Germinal center (tissue), 1 donor: ENCODE results near the gene QARS1.

Source experiments
- DNase-seq: peaks from one replicate; pipeline ENCODE4 v3.0.0; 2012; ENCODE audit warnings: mixed read lengths, low spot score

QARS1 gene

GRCh38 chr3:49104427-49105291 lies at the start of gene QARS1:
Gene QARS1 (minus strand): TSS chr3:49104757. CDS start chr3:49104733, 24 bp downstream.
- peak; percentile 97 for DNase-seq

- DNase-seq: no peak
These were observed 48.9 kb upstream of the QARS1 start for GRCh38 chr3:49153349-49153912.

DNA sequence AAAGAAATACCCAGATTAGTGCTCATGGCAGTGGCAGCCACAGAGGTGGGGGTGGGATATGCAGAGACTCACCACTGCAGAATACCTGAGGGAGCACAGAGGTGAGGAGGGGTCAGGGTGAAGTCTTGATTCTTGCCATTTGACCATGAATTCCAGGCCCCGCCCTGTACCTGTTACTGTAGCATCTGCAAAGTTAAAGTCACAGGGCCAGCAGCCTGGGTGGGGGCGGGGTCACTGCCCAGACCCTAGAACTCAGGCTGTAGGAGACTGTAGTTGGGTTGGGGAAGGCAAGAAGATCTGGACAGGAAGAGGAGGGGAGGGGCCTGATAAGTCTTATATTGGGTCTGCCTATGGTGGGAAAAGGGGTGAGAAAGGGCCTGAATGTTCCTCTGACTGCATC lies 47.1 kb upstream of the QARS1 start:
- DNase-seq: no peak

- DNase-seq: no peak
These were observed 43.6 kb upstream of the QARS1 start for GRCh38 chr3:49148159-49148558.

DNA sequence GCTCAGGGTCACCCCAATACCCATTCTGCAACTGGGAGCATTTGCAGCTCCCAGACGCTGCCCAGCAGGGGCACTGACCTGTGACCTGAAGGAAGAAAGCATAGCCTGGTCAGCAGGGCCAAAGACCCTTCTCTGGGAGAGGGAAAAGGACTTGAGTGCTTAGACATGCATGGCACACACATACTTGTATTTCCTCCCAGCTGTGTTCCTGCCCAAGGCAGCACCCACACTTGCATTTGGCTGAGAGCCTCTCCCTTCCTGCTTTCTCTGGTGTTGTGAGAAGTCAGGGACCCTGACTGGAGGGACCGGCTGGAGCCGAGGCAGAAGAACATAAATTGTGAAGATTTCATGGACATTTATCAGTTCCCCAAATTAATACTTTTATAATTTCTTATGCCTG lies 35.5 kb upstream of the QARS1 start:
- DNase-seq: no peak

- no peak for DNase-seq
These were observed 30.9 kb upstream of the QARS1 start for GRCh38 chr3:49135499-49135898.

- DNase-seq: no peak
These were observed 30.1 kb upstream of the QARS1 start for GRCh38 chr3:49134471-49135265.

DNA sequence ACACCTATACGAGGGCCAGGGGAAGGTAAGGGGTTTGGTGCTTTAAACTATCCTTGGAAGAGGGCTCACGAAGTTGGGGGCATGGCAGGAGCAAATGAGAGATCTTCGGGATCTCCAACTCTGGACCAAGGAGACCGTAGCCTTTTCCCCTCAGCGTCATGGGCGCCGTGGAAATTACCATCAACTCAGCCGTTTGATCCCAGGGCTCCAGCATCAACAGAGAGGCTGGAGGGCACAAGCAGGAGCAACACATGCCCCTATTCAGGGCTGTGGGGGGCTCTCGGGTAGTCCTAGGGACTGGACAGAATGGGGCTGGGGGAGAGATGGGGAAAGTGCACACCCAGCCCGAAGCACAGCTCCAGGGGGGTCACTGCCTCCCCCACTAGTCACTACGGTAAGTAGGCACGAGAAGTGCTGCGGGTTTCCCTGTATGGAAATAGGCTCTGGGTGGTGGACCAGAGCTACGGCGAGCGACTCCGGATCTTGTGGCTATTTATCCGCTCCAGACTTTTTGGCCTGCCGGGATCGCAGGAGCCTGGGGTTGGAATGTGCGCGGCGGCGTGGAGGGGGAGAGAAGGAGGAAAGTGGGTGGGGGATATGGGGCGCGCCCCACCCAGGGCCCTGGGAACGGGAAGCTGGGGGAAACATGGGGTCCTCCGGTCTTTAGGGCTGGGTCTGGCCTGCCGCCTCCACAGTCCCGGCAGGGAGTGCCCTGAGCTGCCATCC lies 28.8 kb upstream of the QARS1 start:
- DNase-seq: peak; percentile 29

GRCh38 chr3:49132437-49133225 lies 28.1 kb upstream of the QARS1 start, which contains the start of gene LAMB2:
Gene LAMB2 (minus strand): TSS chr3:49133050. CDS start chr3:49132867, 183 bp downstream.
- no peak for DNase-seq

DNA sequence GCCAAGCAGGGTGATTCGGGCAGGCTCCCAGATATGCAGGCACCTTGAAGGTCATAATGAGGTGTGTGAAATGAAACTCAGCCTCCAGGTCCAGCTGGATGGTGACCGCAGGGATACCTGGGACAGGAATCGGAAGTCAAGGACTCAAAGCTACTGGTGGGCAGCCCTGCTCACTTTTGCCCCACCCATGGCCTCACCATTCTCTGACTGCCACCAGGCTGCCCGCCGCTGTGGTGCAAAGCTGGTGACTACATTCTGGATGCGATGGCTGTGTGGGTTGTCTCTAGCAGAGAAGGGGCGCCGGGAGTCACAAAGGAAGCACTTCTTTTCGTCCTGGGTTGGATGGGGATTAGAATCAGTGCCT lies 27.5 kb upstream of the QARS1 start:
- no peak for DNase-seq

DNA sequence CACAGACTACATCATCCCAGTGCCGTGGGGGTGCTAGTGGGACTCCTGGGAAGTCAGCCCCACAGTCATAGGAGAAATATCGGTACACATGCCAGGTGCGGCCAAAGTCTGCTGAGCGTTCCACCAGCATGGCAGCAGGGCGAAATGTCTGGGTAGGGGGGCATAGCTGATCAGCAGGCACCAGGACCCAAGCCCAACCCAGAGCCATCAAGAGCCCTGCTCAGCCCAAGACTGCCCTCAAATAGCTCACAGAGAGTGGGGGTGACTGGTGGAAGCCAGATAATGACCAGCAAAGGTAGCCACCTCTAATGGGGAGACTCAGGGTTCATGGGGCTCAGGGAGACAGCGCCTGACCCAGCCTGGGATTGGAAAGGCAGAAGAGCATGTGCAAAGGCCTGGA lies 27.0 kb upstream of the QARS1 start:
- DNase-seq: no peak

DNA sequence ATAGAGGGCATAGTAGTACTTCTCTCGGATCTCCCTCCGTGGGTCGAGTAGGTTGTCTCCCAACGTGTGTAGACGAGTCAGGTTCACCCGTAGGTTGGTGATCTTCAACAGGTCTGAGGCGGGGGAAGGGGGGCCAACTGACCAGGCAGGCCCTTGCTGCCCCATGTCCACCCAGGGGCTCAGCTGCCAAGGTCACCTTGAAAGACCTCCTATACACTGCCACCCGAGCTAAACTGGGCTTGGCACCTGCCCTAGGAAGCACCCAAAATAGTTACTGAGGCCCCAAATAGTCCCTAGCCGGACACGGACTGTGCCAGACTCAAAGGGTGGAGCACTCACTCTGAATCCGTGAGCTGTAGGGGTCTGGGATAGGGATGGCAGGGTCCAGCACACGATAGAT lies 26.5 kb upstream of the QARS1 start:
- DNase-seq: no peak

- DNase-seq: no peak
These were observed 20.6 kb upstream of the QARS1 start for GRCh38 chr3:49124991-49125670.

GRCh38 chr3:49124203-49124602 lies 19.6 kb upstream of the QARS1 start:
- no peak for DNase-seq

- DNase-seq: no peak
These were observed 19.1 kb upstream of the QARS1 start for GRCh38 chr3:49123687-49124086.

DNA sequence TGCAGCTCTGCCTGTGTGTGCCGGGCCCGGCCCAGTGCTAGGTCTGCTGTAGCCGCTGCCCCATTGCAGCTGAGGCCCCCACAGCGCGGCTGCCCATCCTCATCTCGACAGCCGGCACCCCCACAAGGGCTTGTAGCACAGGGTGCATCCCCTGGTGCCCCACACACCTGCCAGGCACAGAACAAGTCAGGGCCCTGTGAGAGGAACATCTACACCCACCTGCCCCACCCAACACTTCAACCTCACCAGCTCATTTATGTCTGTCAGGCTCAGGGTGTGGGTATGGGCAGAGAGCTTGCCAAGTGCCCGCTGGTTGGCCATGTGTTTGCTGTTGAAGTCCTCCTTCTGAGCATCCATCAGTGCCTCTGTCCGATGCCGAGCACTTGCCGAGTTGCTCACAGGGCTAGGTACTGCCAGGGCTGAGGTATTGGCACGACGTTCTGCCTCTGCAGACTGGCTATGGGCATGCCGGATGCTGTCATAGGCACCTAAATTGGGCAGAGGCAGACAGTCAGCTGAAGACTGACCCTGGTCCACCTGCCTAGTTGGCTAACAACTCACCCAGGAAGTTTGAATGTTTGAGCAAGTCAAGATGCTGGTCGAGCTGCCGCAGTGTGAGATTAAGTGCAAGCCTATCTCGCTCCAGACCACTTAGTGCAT lies 18.5 kb upstream of the QARS1 start:
- DNase-seq: no peak

DNA sequence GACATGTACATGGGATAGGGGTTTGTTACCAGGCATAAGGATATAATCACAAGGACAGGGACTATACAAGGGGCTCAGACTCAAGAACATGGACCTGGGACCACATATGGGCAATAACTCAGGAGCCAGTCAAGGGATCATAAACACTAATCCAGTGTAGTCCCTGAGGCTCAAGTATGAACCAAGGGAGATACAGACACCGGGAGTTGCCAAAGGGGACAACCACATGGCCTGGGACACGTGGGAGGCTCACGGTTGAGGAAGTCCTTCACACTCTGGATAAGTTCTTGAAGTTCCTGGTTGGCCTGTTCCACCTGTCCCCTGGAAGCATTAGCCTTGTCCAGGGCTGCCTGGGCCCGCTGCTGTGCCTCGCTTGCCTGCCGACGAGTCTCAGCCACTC lies 17.9 kb upstream of the QARS1 start:
- DNase-seq: no peak

DNA sequence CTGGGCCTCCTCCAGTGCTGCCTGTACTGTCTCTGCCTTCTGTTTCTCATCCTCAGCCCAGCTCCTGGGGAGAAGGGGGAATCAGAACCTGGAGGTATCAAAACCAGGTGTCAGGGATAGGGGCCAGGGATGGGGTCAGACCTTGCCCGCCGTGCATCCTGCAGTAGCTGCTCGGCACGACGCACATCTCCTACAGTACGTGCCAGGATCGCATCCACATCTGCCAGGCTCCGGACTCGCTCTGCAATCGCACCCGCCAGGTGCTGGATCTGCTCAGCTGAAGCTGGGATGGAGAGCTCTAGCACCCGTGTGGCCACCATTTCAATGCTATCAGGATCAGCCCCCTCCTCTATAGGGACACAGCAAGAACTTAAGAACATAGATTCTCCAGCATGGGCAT lies 17.5 kb upstream of the QARS1 start:
- no peak for DNase-seq

- DNase-seq: no peak
These were observed 16.7 kb upstream of the QARS1 start for GRCh38 chr3:49121132-49121736.
